Caco-2 (cell line): ENCODE data around the gene AATK. TPM values are rescaled to one million over a fixed set of nuclear protein-coding genes. Genes with fewer than 3 reads are reported as not detected.

Source experiments
- BruUV-seq: library from RNA; stranded (reverse); fragments of 400-500 nt; replicated peaks from 2 replicates; lab custom pipeline; 2021; lab: Mats Ljungman, UMichigan
- CTCF ChIA-PET: fragments of 300-600 bp; sonication (Branson Sonifier 250); formaldehyde crosslinking; loops from one replicate; lab custom pipeline; 2022; ENCODE audit warnings: antibody characterized with exemption; lab: Charles Lee
- POLR2A ChIA-PET: fragments of 300-600 bp; sonication (Branson Sonifier 250); formaldehyde crosslinking; loops from one replicate; lab custom pipeline; 2022; ENCODE audit warnings: antibody characterized with exemption; lab: Charles Lee
- DNase-seq, 2 experiments: peaks; one replicate each; pipeline versions ENCODE4 v3.0.0 to v3.0.0-alpha.2; 2020 to 2022
- H3K27me3 ChIP-seq: replicated peaks from 2 replicates; pipeline ENCODE4 v1.6.0; 2011; ENCODE audit warnings: low read length; ENCODE audit not compliant: control insufficient read depth, insufficient read depth
- H3K36me3 ChIP-seq: 2 replicates; pipeline ENCODE4 v1.5.1; 2011; ENCODE audit warnings: low read length; ENCODE audit not compliant: control insufficient read depth, insufficient read depth
- H3K4me1 ChIP-seq: fragments of 250-450 bp; sonication (Bioruptor Pico); 2 replicates; pipeline ENCODE4 v1.5.1; 2020; ENCODE audit warnings: mild to moderate bottlenecking
- H3K4me3 ChIP-seq: 2 replicates; pipeline ENCODE4 v1.5.1; 2011; ENCODE audit warnings: low read depth, mild to moderate bottlenecking, control low read depth, low read length
- H3K9me3 ChIP-seq: fragments of 250-450 bp; sonication (Bioruptor Pico); 2 replicates; pipeline ENCODE4 v1.5.1; 2020; ENCODE audit warnings: mild to moderate bottlenecking, moderate library complexity
- H3K27ac Mint-ChIP-seq: one replicate; pipeline ENCODE4 v1.8.0; 2022; ENCODE audit warnings: mixed read lengths; ENCODE audit not compliant: unreplicated experiment
- H3K27me3 Mint-ChIP-seq: one replicate; pipeline ENCODE4 v1.8.0; 2022; ENCODE audit warnings: mixed read lengths; ENCODE audit not compliant: insufficient read depth, unreplicated experiment
- H3K36me3 Mint-ChIP-seq: one replicate; pipeline ENCODE4 v1.8.0; 2022; ENCODE audit warnings: mild to moderate bottlenecking, mixed read lengths; ENCODE audit not compliant: insufficient read depth, unreplicated experiment
- H3K4me1 Mint-ChIP-seq: one replicate; pipeline ENCODE4 v1.8.0; 2022; ENCODE audit warnings: low read depth, mixed read lengths; ENCODE audit not compliant: unreplicated experiment
- H3K4me3 Mint-ChIP-seq: one replicate; pipeline ENCODE4 v1.8.0; 2022; ENCODE audit warnings: mild to moderate bottlenecking, moderate library complexity, mixed read lengths; ENCODE audit not compliant: unreplicated experiment
- H3K9me3 Mint-ChIP-seq: one replicate; pipeline ENCODE4 v1.8.0; 2022; ENCODE audit warnings: mixed read lengths; ENCODE audit not compliant: unreplicated experiment
- CTCF ChIP-seq, 2 experiments: fragments of 200-600 bp in 1 of 2; IDR thresholded peaks; 1 replicate in 1 of 2; 2 replicates in 1 of 2; pipeline versions ENCODE4 v1.5.1 to v1.8.0; 2011 to 2022; ENCODE audit warnings: antibody characterized with exemption in 1 of 2, control low read depth in 1 of 2, inconsistent platforms in 1 of 2, low read depth in 1 of 2, low read length in 1 of 2, mild to moderate bottlenecking in 1 of 2, moderate library complexity in 1 of 2; ENCODE audit not compliant: insufficient read depth in 1 of 2, severe bottlenecking in 1 of 2, unreplicated experiment in 1 of 2
- intact Hi-C: fragments of 100-400 bp; cut with micrococcal nuclease; formaldehyde crosslinking; loops from one replicate; pipeline ENCODE4 v1.10.0; 2022; ENCODE audit not compliant: unreplicated experiment
- total RNA-seq: library from RNA; stranded (reverse); gene quantifications from 2 replicates; pipeline ENCODE4 v1.2.3, GENCODE V29; 2022

AATK gene
- total RNA-seq, 1 experiment from 2014 or later: 26.6 TPM

GRCh38 chr17:81150377-81151077, 15.5 kb downstream of the AATK start:
- intact Hi-C loops: no loop called here
- Mint-ChIP-seq H3K4me1 (no peaks in the 10 kb centered on the region), H3K27me3 (no peaks in the 10 kb centered on the region), H3K36me3 (no peaks in the 10 kb centered on the region), H3K4me3 (no peak overlapping the region), H3K27ac (no peak overlapping the region), H3K9me3 (no peaks in the 10 kb centered on the region)
- H3K4me3 ChIP-seq: no peak overlapping the region
- H3K36me3 ChIP-seq: no peaks in the 10 kb centered on the region
- ChIA-PET POLR2A (interaction anchor here (0.7 kb wide), 1 partner anchor 334 kb away, joined by 24 read pairs; no protein-coding TSS in a partner anchor), CTCF (no interaction called here)
- no peaks in the 10 kb centered on the region for H3K27me3 ChIP-seq
- H3K4me1 ChIP-seq: no peaks in the 10 kb centered on the region
- no peak for DNase-seq
- no peak for TF ChIP-seq CTCF (IDR thresholded peaks at IDR 0.05; ENCODE audit: insufficient read depth in 1 of 2, low read depth in 1 of 2, low read length in 1 of 2, severe bottlenecking in 1 of 2, unreplicated experiment in 1 of 2)
- no peaks in the 10 kb centered on the region for H3K9me3 ChIP-seq
- BruUV-seq: no TSS peak

DNA sequence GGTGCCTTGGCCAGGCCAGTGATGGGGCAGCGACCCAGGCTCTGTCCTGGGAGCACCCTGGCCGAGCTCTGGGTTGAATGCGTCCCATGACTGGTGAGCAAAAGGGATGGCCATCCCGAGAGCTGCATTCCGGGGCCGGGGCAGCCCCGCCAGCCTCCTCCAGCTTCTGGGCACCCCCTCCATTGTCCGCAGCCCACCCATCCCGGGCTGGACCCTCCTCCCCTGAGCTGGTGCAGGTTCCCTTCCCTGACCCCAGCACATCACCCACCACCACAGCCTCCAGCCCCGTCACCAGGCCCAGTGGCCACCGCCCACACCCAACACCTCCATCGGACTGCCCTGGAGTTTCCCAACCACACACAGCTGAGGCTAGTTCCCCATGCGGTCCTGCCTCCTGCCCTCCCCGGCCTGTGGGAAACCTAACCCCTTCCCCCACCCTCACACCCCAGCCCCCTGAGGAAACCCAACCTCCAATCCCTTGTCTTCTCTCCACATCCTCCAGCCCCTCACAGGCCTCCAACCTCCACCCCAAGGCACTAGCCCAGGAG, 17.0 kb downstream of the AATK start:
- CTCF ChIA-PET: no interaction called here

GRCh38 chr17:81148571-81148970, 17.4 kb downstream of the AATK start:
- no peak overlapping the region for H3K27ac Mint-ChIP-seq
- H3K27me3 Mint-ChIP-seq: no peaks in the 10 kb centered on the region
- H3K9me3 Mint-ChIP-seq: no peaks in the 10 kb centered on the region
- intact Hi-C loops: no loop called here
- BruUV-seq: no TSS peak
- ChIA-PET POLR2A (no interaction called here), CTCF (interaction anchor here (0.7 kb wide), 1 partner anchor 19 kb away, joined by 3 read pairs; no protein-coding TSS in a partner anchor)
- H3K4me3 Mint-ChIP-seq: no peak overlapping the region
- TF ChIP-seq CTCF (IDR thresholded peaks at IDR 0.05; ENCODE audit: insufficient read depth in 1 of 2, low read depth in 1 of 2, low read length in 1 of 2, severe bottlenecking in 1 of 2, unreplicated experiment in 1 of 2): no peak
- Histone ChIP-seq H3K4me1 (no peaks in the 10 kb centered on the region), H3K27me3 (no peaks in the 10 kb centered on the region), H3K36me3 (no peaks in the 10 kb centered on the region), H3K9me3 (no peaks in the 10 kb centered on the region), H3K4me3 (no peak overlapping the region)
- H3K36me3 Mint-ChIP-seq: no peaks in the 10 kb centered on the region
- no peak for DNase-seq
- no peaks in the 10 kb centered on the region for H3K4me1 Mint-ChIP-seq

More for the DNA sequence above, 17.0 kb downstream of the AATK start:
- no peak overlapping the region for H3K27ac Mint-ChIP-seq
- intact Hi-C loops: no loop called here
- no peak for TF ChIP-seq CTCF (IDR thresholded peaks at IDR 0.05; ENCODE audit: insufficient read depth in 1 of 2, low read depth in 1 of 2, low read length in 1 of 2, severe bottlenecking in 1 of 2, unreplicated experiment in 1 of 2)
- Histone ChIP-seq H3K4me3 (no peak overlapping the region), H3K36me3 (no peaks in the 10 kb centered on the region), H3K27me3 (no peaks in the 10 kb centered on the region), H3K4me1 (no peaks in the 10 kb centered on the region), H3K9me3 (no peaks in the 10 kb centered on the region)
- no peaks in the 10 kb centered on the region for H3K27me3 Mint-ChIP-seq
- H3K4me3 Mint-ChIP-seq: no peak overlapping the region
- no peak for DNase-seq
- no peaks in the 10 kb centered on the region for H3K9me3 Mint-ChIP-seq
- no peaks in the 10 kb centered on the region for H3K4me1 Mint-ChIP-seq
- BruUV-seq: no TSS peak
- no peaks in the 10 kb centered on the region for H3K36me3 Mint-ChIP-seq
- POLR2A ChIA-PET: no interaction called here
